ENCODE measurements around the gene NBPF6. TPM values are rescaled to one million over a fixed set of nuclear protein-coding genes. Genes with fewer than 3 reads are reported as not detected.
"Not testable (repeated sequence)": the region's sequence is repeated elsewhere in the genome, so short reads cannot be mapped to it uniquely, and the experiment has no call there.

NBPF6 gene
- total RNA-seq, 1 donor from 2014 or later = not detected

DNA sequence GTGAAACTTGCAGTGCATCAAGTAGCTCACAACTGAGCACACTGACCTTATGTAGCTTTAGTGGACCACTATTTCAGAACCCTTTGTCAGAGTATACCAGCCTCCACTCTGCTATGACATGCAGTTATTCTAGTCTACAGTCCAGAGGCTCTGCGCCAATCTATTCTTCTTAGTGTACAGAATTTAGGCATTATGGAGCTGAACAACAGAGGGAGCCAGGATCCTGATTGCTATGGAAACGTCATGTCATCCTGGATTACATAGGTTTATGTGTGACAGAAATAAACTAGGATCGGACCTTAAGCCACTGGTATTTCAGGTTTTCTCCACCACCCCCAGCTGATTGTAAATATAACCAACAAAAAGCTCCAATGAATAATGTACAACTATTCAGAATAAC is 61.6 kb downstream of the NBPF6 start:
- TF ChIP-seq, protein P1, sequence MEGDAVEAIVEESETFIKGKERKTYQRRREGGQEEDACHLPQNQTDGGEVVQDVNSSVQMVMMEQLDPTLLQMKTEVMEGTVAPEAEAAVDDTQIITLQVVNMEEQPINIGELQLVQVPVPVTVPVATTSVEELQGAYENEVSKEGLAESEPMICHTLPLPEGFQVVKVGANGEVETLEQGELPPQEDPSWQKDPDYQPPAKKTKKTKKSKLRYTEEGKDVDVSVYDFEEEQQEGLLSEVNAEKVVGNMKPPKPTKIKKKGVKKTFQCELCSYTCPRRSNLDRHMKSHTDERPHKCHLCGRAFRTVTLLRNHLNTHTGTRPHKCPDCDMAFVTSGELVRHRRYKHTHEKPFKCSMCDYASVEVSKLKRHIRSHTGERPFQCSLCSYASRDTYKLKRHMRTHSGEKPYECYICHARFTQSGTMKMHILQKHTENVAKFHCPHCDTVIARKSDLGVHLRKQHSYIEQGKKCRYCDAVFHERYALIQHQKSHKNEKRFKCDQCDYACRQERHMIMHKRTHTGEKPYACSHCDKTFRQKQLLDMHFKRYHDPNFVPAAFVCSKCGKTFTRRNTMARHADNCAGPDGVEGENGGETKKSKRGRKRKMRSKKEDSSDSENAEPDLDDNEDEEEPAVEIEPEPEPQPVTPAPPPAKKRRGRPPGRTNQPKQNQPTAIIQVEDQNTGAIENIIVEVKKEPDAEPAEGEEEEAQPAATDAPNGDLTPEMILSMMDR (IDR thresholded peaks at IDR 0.05) = no peak
- peaks cover 2% of the 10 kb centered on the region for H3K36me3 Mint-ChIP-seq (ENCODE audit: low read depth)
- H3K9me3 Mint-ChIP-seq (ENCODE audit: low read depth) = peaks cover 2% of the 10 kb centered on the region
- H3K27ac Mint-ChIP-seq (ENCODE audit: unreplicated experiment) = no peak overlapping the region
- no peaks in the 10 kb centered on the region for H3K4me1 Mint-ChIP-seq (ENCODE audit: low read depth)
- H3K4me3 Mint-ChIP-seq (ENCODE audit: unreplicated experiment) = no peak overlapping the region
- no peak for DNase-seq (ENCODE audit: low spot score)
- no peaks in the 10 kb centered on the region for H3K27me3 Mint-ChIP-seq (ENCODE audit: low read depth)

DNA sequence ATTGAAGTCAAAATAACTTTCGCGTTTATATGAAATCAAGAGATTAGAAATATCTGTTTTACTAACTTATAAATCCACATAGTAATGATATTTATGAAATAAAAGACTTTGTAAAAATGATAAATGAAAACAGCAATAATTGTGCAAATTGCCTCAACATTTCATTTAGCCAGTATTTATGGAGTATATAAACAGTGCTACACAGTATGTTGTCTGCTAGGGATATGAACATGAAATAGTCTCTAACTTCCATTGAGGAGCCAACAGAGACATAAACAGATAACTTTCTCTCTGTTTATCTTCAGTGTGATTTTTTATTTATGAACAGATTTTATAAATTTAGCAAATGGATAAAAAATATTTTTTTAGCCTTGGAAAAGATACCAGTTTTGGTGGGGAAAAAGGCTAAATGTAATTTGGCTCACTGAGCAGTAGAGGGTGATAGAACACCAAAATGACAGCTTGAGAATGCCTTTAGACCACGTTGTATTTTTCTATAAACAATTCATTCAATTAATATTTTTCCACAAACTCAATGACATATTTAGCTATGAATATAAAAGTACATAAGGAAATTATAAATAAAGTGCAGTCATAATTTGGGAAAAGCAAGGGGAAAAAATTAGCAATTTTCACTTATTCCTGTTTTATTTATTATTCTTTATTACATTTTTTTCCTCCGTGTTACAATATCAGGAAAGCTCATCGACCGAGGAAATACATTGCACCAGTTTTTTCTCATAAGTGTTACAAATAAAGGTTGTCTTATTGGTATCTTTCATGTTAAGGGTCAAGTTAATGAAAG is 62.3 kb downstream of the NBPF6 start:
- Mint-ChIP-seq H3K9me3 (ENCODE audit: low read depth) (peaks cover 5% of the 10 kb centered on the region), H3K27me3 (ENCODE audit: low read depth) (no peaks in the 10 kb centered on the region), H3K36me3 (ENCODE audit: low read depth) (peaks cover 2% of the 10 kb centered on the region), H3K4me3 (ENCODE audit: unreplicated experiment) (no peak overlapping the region), H3K4me1 (ENCODE audit: low read depth) (no peaks in the 10 kb centered on the region), H3K27ac (ENCODE audit: unreplicated experiment) (no peak overlapping the region)
- TF ChIP-seq, protein P1 (IDR thresholded peaks at IDR 0.05) = peak; percentile 99
- DNase-seq (ENCODE audit: low spot score) = no peak

DNA sequence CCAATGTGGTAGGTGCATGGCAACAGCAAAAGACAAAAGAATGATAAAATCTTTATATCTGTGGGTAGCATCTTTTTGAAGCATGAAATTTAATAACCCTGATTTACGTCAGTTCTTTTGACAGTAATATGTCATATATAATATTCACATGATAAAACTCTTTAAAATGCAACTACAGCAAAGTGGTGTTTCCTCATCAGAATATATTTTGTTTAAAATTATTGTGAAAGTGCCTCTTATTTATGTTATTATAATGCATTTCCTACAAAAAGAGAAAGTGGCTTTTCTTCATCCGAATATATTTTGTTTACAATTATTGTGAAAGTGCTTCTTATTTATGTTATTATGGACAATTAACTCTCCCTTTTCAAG is 62.9 kb downstream of the NBPF6 start:
- Mint-ChIP-seq H3K27ac (ENCODE audit: unreplicated experiment) (no peak overlapping the region), H3K27me3 (ENCODE audit: low read depth) (peaks cover 1% of the 10 kb centered on the region), H3K9me3 (ENCODE audit: low read depth) (peaks cover 5% of the 10 kb centered on the region), H3K4me1 (ENCODE audit: low read depth) (no peaks in the 10 kb centered on the region), H3K36me3 (ENCODE audit: low read depth) (peaks cover 2% of the 10 kb centered on the region), H3K4me3 (ENCODE audit: unreplicated experiment) (no peak overlapping the region)
- no peak for DNase-seq (ENCODE audit: low spot score)
- TF ChIP-seq, protein P1 (IDR thresholded peaks at IDR 0.05) = no peak

DNA sequence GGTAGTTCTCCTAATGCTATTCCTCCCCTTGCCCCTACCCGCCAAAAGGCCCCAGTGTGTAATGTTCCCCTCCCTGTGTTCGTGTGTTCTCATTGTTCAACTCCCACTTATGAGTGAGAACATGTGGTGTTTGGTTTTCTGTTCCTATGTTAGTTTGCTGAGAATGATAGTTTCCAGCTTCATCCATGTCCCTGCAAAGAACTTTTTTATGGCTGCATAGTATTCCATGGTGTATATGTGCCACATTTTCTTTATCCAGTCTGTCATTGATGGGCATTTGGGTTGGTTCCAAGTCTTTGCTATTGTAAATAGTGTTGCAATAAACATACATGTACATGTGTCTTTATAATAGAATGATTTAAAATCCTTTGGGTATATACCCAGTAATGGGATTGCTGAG is 63.8 kb downstream of the NBPF6 start:
- not testable (repeated sequence) for H3K36me3 Mint-ChIP-seq (ENCODE audit: low read depth); H3K4me1 Mint-ChIP-seq (ENCODE audit: low read depth); H3K4me3 Mint-ChIP-seq (ENCODE audit: unreplicated experiment); H3K27me3 Mint-ChIP-seq (ENCODE audit: low read depth); H3K27ac Mint-ChIP-seq (ENCODE audit: unreplicated experiment); DNase-seq (ENCODE audit: low spot score); H3K9me3 Mint-ChIP-seq (ENCODE audit: low read depth)

DNA sequence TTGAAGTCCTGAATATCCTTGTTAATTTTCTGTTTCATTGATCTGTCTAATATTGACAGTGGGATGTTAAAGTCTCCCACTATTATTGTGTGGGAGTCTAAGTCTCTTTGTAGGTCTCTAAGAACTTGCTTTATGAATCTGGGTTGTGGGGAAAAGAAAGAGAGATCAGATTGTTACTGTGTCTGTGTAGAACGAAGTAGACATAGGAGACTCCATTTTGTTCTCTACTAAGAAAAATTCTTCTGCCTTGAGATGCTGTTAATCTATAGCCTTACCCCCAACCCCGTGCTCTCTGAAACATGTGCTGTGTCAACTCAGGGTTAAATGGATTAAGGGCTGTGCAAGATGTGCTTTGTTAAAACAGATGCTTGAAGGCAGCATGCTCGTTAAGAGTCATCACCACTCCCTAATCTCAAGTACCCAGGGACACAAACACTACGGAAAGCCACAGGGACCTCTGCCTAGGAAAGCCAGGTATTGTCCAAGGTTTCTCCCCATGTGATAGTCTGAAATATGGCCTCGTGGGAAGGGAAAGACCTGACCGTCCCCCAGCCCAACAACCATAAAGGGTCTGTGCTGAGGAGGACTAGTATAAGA is 67.3 kb downstream of the NBPF6 start:
- not testable (repeated sequence) for H3K4me3 Mint-ChIP-seq (ENCODE audit: unreplicated experiment); H3K36me3 Mint-ChIP-seq (ENCODE audit: low read depth); DNase-seq (ENCODE audit: low spot score); H3K4me1 Mint-ChIP-seq (ENCODE audit: low read depth); H3K27ac Mint-ChIP-seq (ENCODE audit: unreplicated experiment)
- H3K27me3 Mint-ChIP-seq (ENCODE audit: low read depth) = peaks cover 11% of the 10 kb centered on the region
- H3K9me3 Mint-ChIP-seq (ENCODE audit: low read depth) = peaks cover 10% of the 10 kb centered on the region

Other genes with a start within 250 kb of the NBPF6 start
- gene SLC25A24, start 250.0 kb upstream of the NBPF6 start, total RNA-seq = 40.9 to 43.4 TPM (median 42.7 TPM) in 3 replicates
- gene NBPF4, start 206.3 kb upstream of the NBPF6 start, total RNA-seq = not detected in 3 replicates
- 13.7 to 14.2 TPM (median 13.8 TPM) in 3 replicates for gene EEIG2, start 109.8 kb downstream of the NBPF6 start, total RNA-seq
- gene HENMT1, start 210.8 kb downstream of the NBPF6 start, total RNA-seq = 9.6 to 10.8 TPM (median 10.1 TPM) in 3 replicates
- 25.3 to 31.0 TPM (median 25.4 TPM) in 3 replicates for gene PRPF38B, start 242.0 kb downstream of the NBPF6 start, total RNA-seq